ENCODE measurements around the gene PEAK1.
A peak's percentile ranks its signal among the peaks of the same experiment; 100 is the strongest.
"Not testable (repeated sequence)": the region's sequence is repeated elsewhere in the genome, so short reads cannot be mapped to it uniquely, and the experiment has no call there.

The PEAK1 gene

GRCh38 chr15:77425104-77425503 lies 5.2 kb upstream of the PEAK1 start:
- no peak for DNase-seq (ENCODE audit: extremely low read depth in 1 of 2, low read depth in 1 of 2)

GRCh38 chr15:77421370-77421700 lies 1.4 kb upstream of the PEAK1 start:
- DNase-seq (ENCODE audit: extremely low read depth in 1 of 2, low read depth in 1 of 2) = no peak

- peak; percentile 30 to 44 for DNase-seq (ENCODE audit: extremely low read depth in 1 of 2, low read depth in 1 of 2)
These were observed 886 bp upstream of the PEAK1 start, which contains the start of gene HMG20A for GRCh38 chr15:77420610-77421369. HMG20A (plus strand) TSS chr15:77420888; CDS start chr15:77458408, 37,520 bp downstream.

GRCh38 chr15:77418966-77419835 lies 703 bp downstream of the PEAK1 start:
- peak in 1 of 2 donors; percentile 20 for DNase-seq (ENCODE audit: extremely low read depth in 1 of 2, low read depth in 1 of 2)

- DNase-seq (ENCODE audit: extremely low read depth in 1 of 2, low read depth in 1 of 2) = no peak
These were observed 1.4 kb downstream of the PEAK1 start for GRCh38 chr15:77418391-77418965.

- DNase-seq (ENCODE audit: extremely low read depth in 1 of 2, low read depth in 1 of 2) = no peak
These were observed 2.3 kb downstream of the PEAK1 start for GRCh38 chr15:77417602-77418001.

- DNase-seq (ENCODE audit: extremely low read depth in 1 of 2, low read depth in 1 of 2) = no peak
These were observed 3.0 kb downstream of the PEAK1 start for GRCh38 chr15:77416954-77417353.

- no peak for DNase-seq (ENCODE audit: extremely low read depth in 1 of 2, low read depth in 1 of 2)
These were observed 3.8 kb downstream of the PEAK1 start for GRCh38 chr15:77416148-77416455.

- no peak for DNase-seq (ENCODE audit: extremely low read depth in 1 of 2, low read depth in 1 of 2)
These were observed 4.3 kb downstream of the PEAK1 start for GRCh38 chr15:77415450-77416147.

- no peak for DNase-seq (ENCODE audit: extremely low read depth in 1 of 2, low read depth in 1 of 2)
These were observed 5.0 kb downstream of the PEAK1 start for GRCh38 chr15:77414789-77415442.

GRCh38 chr15:77413699-77414349 lies 6.1 kb downstream of the PEAK1 start:
- no peak for DNase-seq (ENCODE audit: extremely low read depth in 1 of 2, low read depth in 1 of 2)

- DNase-seq (ENCODE audit: extremely low read depth in 1 of 2, low read depth in 1 of 2) = no peak
These were observed 6.8 kb downstream of the PEAK1 start for GRCh38 chr15:77412972-77413698.

- DNase-seq (ENCODE audit: extremely low read depth in 1 of 2, low read depth in 1 of 2) = no peak
These were observed 8.3 kb downstream of the PEAK1 start for GRCh38 chr15:77411619-77411976.

GRCh38 chr15:77410701-77411618 lies 8.9 kb downstream of the PEAK1 start:
- no peak for DNase-seq (ENCODE audit: extremely low read depth in 1 of 2, low read depth in 1 of 2)

- not testable (repeated sequence) for DNase-seq (ENCODE audit: extremely low read depth in 1 of 2, low read depth in 1 of 2)
These were observed 9.8 kb downstream of the PEAK1 start for GRCh38 chr15:77410157-77410500.

GRCh38 chr15:77409259-77410156 lies 10.4 kb downstream of the PEAK1 start:
- DNase-seq (ENCODE audit: extremely low read depth in 1 of 2, low read depth in 1 of 2) = no peak

GRCh38 chr15:77406846-77407245 lies 13.1 kb downstream of the PEAK1 start:
- DNase-seq (ENCODE audit: extremely low read depth in 1 of 2, low read depth in 1 of 2) = no peak

Measured in stimulated activated CD8-positive, alpha-beta memory T cell treated with anti-CD3 and anti-CD28 coated beads, Interleukin-7, amount 100 ng/mL, for 48 hours (primary cell).